Neural progenitor cell (in vitro differentiated cells): ENCODE data around the gene RRN3.
"Not testable (repeated sequence)": the region's sequence is repeated elsewhere in the genome, so short reads cannot be mapped to it uniquely, and the experiment has no call there.

Experiments used
- CTCF ChIP-seq: fragments of 200-600 bp; sonication (generic); IDR thresholded peaks from 2 replicates; pipeline ENCODE4 v1.5.1; 2017; ENCODE audit warnings: antibody characterized with exemption, mild to moderate bottlenecking
- EZH2 ChIP-seq: fragments of 200-600 bp; sonication (generic); IDR thresholded peaks from 2 replicates; pipeline ENCODE4 v1.6.1; 2017; ENCODE audit warnings: antibody characterized with exemption, mild to moderate bottlenecking, moderate library complexity
- EZH2phosphoT487 ChIP-seq: fragments of 200-600 bp; sonication (generic); IDR thresholded peaks from 2 replicates; pipeline ENCODE4 v1.6.1; 2017; ENCODE audit warnings: antibody characterized with exemption

- TF ChIP-seq CTCF, EZH2, EZH2phosphoT487: not testable (repeated sequence)
Observed at GRCh38 chr16:15099366-15099909, 5.4 kb upstream of the RRN3 start.
